Mesothelial cell of epicardium (in vitro differentiated cells): ENCODE data around the gene AHCYL2. TPM values are rescaled to one million over a fixed set of nuclear protein-coding genes. Genes with fewer than 3 reads are reported as not detected.

ENCODE experiments used
- DNase-seq, 2 experiments: peaks; one replicate each; pipeline ENCODE4 v3.0.0; 2021; ENCODE audit warnings: low spot score in 2 of 2; ENCODE audit not compliant: unreplicated experiment in 2 of 2
- H3K27ac Mint-ChIP-seq: 2 replicates; pipeline ENCODE4 v1.8.0; 2021; ENCODE audit warnings: mixed read lengths
- H3K27me3 Mint-ChIP-seq: 2 replicates; pipeline ENCODE4 v1.8.0; 2021; ENCODE audit warnings: low read depth, mixed read lengths
- H3K36me3 Mint-ChIP-seq: 2 replicates; pipeline ENCODE4 v1.8.0; 2021; ENCODE audit warnings: mixed read lengths
- H3K4me1 Mint-ChIP-seq: 2 replicates; pipeline ENCODE4 v1.8.0; 2021; ENCODE audit warnings: mixed read lengths
- H3K4me3 Mint-ChIP-seq: 2 replicates; pipeline ENCODE4 v1.8.0; 2021; ENCODE audit warnings: mild to moderate bottlenecking, moderate library complexity, mixed read lengths
- H3K9me3 Mint-ChIP-seq: 2 replicates; pipeline ENCODE4 v1.8.0; 2021; ENCODE audit warnings: mixed read lengths
- total RNA-seq: library from RNA; stranded (reverse); gene quantifications from 3 replicates; pipeline ENCODE4 v1.2.1, GENCODE V29; 2021
- TF ChIP-seq, protein P1 (sequence below): fragments of 200-600 bp; sonication (generic); IDR thresholded peaks from one replicate; pipeline ENCODE4 v1.5.0; 2021; ENCODE audit warnings: antibody characterized with exemption; ENCODE audit not compliant: unreplicated experiment

Gene AHCYL2
- total RNA-seq, 1 donor from 2014 or later, result 22.8 TPM

- Mint-ChIP-seq H3K27me3 (no peaks in the 10 kb centered on the region), H3K27ac (no peak overlapping the region), H3K4me3 (no peak overlapping the region), H3K4me1 (peaks cover 25% of the 10 kb centered on the region), H3K9me3 (no peaks in the 10 kb centered on the region), H3K36me3 (no peaks in the 10 kb centered on the region)
- TF ChIP-seq, protein P1, sequence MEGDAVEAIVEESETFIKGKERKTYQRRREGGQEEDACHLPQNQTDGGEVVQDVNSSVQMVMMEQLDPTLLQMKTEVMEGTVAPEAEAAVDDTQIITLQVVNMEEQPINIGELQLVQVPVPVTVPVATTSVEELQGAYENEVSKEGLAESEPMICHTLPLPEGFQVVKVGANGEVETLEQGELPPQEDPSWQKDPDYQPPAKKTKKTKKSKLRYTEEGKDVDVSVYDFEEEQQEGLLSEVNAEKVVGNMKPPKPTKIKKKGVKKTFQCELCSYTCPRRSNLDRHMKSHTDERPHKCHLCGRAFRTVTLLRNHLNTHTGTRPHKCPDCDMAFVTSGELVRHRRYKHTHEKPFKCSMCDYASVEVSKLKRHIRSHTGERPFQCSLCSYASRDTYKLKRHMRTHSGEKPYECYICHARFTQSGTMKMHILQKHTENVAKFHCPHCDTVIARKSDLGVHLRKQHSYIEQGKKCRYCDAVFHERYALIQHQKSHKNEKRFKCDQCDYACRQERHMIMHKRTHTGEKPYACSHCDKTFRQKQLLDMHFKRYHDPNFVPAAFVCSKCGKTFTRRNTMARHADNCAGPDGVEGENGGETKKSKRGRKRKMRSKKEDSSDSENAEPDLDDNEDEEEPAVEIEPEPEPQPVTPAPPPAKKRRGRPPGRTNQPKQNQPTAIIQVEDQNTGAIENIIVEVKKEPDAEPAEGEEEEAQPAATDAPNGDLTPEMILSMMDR, result no peak
- no peak for DNase-seq
Measured at GRCh38 chr7:129227646-129228578, 3.1 kb downstream of the AHCYL2 start.

DNA sequence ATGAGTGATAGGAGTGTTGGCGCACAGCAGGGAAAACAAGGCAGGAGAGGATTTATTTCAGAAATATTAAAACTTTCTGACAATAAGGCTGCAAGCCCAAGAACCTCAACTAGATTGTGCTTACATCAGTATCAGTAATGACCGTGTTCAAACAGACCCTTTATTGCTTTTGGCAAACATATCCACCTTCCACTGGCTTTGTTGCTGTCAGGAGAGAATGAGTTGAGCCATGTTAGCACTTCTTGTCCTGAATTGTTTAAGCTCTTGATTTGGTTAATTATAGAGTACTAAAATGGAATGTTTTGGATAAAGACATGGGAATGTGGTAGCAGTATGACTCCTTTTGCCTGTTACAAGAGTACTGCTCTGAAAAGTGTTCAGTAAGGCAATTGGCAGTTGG lies 3.8 kb downstream of the AHCYL2 start:
- DNase-seq, result no peak
- TF ChIP-seq, protein P1, result no peak
- H3K9me3 Mint-ChIP-seq, result no peaks in the 10 kb centered on the region
- H3K4me3 Mint-ChIP-seq, result no peak overlapping the region
- no peaks in the 10 kb centered on the region for H3K36me3 Mint-ChIP-seq
- H3K27me3 Mint-ChIP-seq, result no peaks in the 10 kb centered on the region
- H3K4me1 Mint-ChIP-seq, result peaks cover 25% of the 10 kb centered on the region
- no peak overlapping the region for H3K27ac Mint-ChIP-seq

DNA sequence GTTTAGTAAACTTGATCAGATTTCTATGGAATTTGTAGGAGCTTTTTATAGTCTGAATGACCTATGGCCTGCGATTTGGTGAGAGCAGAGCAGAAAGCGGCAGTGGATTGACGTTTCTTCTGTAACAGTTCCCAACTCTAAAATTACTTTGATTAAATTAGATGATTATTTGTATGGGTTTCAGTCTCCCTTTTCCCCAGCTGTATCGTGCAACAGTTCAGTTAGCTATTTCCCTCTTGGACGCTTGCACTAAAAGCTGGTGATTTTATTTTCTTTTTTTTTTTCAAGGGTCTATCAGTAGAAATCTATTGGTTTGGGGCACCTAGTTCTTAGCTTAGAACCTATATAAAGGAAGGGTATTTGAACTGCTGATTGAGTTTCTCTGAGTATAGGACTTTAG lies 6.8 kb downstream of the AHCYL2 start:
- Mint-ChIP-seq H3K27me3 (no peaks in the 10 kb centered on the region), H3K27ac (no peak overlapping the region), H3K4me1 (peaks cover 9% of the 10 kb centered on the region), H3K4me3 (no peak overlapping the region), H3K36me3 (peaks cover 2% of the 10 kb centered on the region), H3K9me3 (no peaks in the 10 kb centered on the region)
- no peak for DNase-seq
- TF ChIP-seq, protein P1, result no peak

GRCh38 chr7:129238546-129238945 lies 13.7 kb downstream of the AHCYL2 start:
- Mint-ChIP-seq H3K4me1 (no peaks in the 10 kb centered on the region), H3K9me3 (no peaks in the 10 kb centered on the region)

GRCh38 chr7:129240119-129240820 lies 15.4 kb downstream of the AHCYL2 start:
- peaks cover 9% of the 10 kb centered on the region for H3K9me3 Mint-ChIP-seq
- H3K4me1 Mint-ChIP-seq, result no peaks in the 10 kb centered on the region
- H3K4me3 Mint-ChIP-seq, result no peak overlapping the region
- H3K27ac Mint-ChIP-seq, result no peak overlapping the region
- peaks cover 12% of the 10 kb centered on the region for H3K36me3 Mint-ChIP-seq
- DNase-seq, result no peak
- TF ChIP-seq, protein P1, result no peak
- no peaks in the 10 kb centered on the region for H3K27me3 Mint-ChIP-seq

More at GRCh38 chr7:129238546-129238945, 13.7 kb downstream of the AHCYL2 start:
- no peak for DNase-seq
- Mint-ChIP-seq H3K36me3 (peaks cover 4% of the 10 kb centered on the region), H3K4me3 (no peak overlapping the region), H3K27me3 (no peaks in the 10 kb centered on the region), H3K27ac (no peak overlapping the region)
- TF ChIP-seq, protein P1, result no peak
